ENCODE results near the gene DERL3.

DNA sequence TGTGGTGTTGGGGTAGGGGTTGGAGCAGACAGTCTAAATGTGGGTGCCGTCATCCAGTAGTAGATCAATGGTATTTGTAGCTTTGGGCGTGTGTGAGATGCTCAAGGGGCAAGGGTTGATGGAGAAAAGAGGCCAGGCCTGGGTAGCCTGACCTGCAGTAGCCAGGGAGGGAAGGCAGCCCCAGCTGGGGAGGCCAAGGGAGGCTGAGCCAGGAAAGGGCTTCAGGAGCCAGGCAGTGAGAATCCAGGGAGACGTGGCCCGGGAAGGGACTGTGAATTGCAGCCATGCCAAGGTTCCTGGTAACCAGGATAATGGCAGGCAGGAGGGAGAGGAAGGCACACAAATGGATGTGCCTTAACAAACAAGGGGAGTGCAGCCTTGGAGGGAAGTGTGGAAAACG lies 2.5 kb upstream of the DERL3 start:
- TF ChIP-seq EZH2 (IDR thresholded peaks at IDR 0.05; ENCODE audit: insufficient read depth, poor library complexity, severe bottlenecking): no peak
- no peak for TF ChIP-seq EZH2phosphoT487 (IDR thresholded peaks at IDR 0.05; ENCODE audit: insufficient read depth, low read depth)

Measured in GM23248 (cell line).